CD1c-positive myeloid dendritic cell (primary cell): ENCODE data around the gene ZNF888.
"Not testable (repeated sequence)": the region's sequence is repeated elsewhere in the genome, so short reads cannot be mapped to it uniquely, and the experiment has no call there.

Source experiments
- DNase-seq: peaks from one replicate; pipeline ENCODE4 v3.0.0-alpha.2; 2016; ENCODE audit errors: extremely low spot score

The ZNF888 gene

GRCh38 chr19:52922841-52923777 lies at the start of gene ZNF888:
TSS of gene ZNF888 (minus strand) at chr19:52923428. CDS start at chr19:52917873, 5,555 bp downstream.
- DNase-seq, result peak; percentile 91

- DNase-seq, result no peak
Observed at GRCh38 chr19:52967772-52968171, 44.5 kb upstream of the ZNF888 start.

GRCh38 chr19:52963247-52963618 lies 40.0 kb upstream of the ZNF888 start:
- DNase-seq, result peak; percentile 12

GRCh38 chr19:52962394-52963246 lies 39.4 kb upstream of the ZNF888 start, which contains the start of gene ZNF816:
TSS of gene ZNF816 (minus strand) at chr19:52962881. CDS start at chr19:52956089, 6,792 bp downstream.
- DNase-seq, result peak; percentile 98

GRCh38 chr19:52961981-52962380 lies 38.8 kb upstream of the ZNF888 start:
- DNase-seq, result peak; percentile 1

- DNase-seq, result no peak
Observed at GRCh38 chr19:52959613-52960295, 36.5 kb upstream of the ZNF888 start.

GRCh38 chr19:52957591-52957990 lies 34.4 kb upstream of the ZNF888 start:
- DNase-seq, result no peak

GRCh38 chr19:52956917-52957316 lies 33.7 kb upstream of the ZNF888 start:
- no peak for DNase-seq

GRCh38 chr19:52949422-52949821 lies 26.2 kb upstream of the ZNF888 start:
- DNase-seq, result no peak

GRCh38 chr19:52948025-52948770 lies 25.0 kb upstream of the ZNF888 start:
- no peak for DNase-seq

- no peak for DNase-seq
Observed at GRCh38 chr19:52946322-52947310, 23.4 kb upstream of the ZNF888 start.

- DNase-seq, result no peak
Observed at GRCh38 chr19:52945652-52946321, 22.6 kb upstream of the ZNF888 start.

GRCh38 chr19:52944703-52945493 lies 21.7 kb upstream of the ZNF888 start:
- not testable (repeated sequence) for DNase-seq

- no peak for DNase-seq
Observed at GRCh38 chr19:52943884-52944643, 20.8 kb upstream of the ZNF888 start.

GRCh38 chr19:52943134-52943883 lies 20.1 kb upstream of the ZNF888 start:
- DNase-seq, result no peak

GRCh38 chr19:52942386-52943133 lies 19.3 kb upstream of the ZNF888 start:
- peak; percentile 96 for DNase-seq
